ENCODE measurements around the gene SLC37A1.

The SLC37A1 gene

DNA sequence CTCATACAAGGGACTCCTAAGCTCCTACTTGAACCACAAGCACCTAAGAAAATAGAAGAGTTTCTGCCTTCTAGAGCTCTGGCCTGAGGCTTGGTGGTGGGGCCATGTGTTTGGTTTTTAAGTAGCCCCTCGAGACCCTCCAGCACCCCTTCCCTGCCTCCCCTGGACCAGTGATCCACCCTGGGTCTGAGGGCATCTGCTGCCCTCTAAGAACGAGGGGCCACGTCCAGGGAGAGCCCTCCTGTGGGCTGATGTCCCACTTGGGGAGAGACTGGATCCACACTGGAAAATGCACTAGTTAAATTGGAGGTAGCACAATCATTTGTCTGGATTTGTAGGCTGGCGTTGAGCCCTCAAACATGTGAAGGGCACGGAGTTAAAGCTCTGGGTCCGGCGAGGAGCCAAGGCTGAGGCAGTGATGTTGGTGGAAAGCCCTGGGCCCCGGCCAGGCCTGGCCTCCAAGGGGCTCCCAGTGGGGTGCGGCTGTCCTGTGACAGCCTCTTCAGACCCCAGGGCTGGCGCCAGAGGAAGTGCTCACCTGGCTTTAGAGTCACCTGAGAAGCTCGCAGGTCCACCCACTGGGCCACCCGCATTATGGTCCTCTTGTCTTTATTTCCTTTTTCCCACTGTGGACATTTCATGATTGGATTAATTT, 65.2 kb downstream of the SLC37A1 start:
- no peak for DNase-seq (ENCODE audit: low read depth)

DNA sequence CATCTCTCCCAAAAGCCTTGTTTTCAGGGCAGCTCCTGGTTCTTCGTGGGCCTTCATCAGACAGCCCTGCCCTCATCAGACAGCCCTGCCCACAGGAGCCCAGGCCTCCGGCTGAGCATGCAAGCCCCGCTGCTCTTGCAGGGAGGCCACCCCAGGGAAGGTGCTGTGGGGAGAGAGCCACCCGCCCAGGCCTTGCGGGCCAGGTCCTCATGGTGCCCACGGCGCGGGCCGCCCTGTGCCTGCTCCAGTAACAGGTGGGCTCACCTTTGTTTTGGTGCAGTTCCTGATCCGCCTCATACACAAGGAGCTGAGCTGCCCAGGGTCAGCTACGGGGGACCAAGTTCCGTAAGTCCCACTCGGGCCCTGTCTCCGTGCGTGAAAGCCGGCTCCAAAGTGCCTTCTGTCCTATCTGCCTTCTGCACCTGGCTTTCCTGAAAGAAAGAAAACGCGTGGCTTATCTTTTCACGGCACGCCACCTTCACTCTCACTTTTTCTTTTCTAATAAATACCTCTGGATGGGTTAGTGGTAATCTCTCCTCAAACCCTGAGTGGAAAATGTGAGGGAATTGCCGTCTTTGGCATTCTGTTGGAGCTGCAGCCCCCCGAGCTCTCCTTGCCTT, 65.9 kb downstream of the SLC37A1 start:
- DNase-seq (ENCODE audit: low read depth) = no peak

DNA sequence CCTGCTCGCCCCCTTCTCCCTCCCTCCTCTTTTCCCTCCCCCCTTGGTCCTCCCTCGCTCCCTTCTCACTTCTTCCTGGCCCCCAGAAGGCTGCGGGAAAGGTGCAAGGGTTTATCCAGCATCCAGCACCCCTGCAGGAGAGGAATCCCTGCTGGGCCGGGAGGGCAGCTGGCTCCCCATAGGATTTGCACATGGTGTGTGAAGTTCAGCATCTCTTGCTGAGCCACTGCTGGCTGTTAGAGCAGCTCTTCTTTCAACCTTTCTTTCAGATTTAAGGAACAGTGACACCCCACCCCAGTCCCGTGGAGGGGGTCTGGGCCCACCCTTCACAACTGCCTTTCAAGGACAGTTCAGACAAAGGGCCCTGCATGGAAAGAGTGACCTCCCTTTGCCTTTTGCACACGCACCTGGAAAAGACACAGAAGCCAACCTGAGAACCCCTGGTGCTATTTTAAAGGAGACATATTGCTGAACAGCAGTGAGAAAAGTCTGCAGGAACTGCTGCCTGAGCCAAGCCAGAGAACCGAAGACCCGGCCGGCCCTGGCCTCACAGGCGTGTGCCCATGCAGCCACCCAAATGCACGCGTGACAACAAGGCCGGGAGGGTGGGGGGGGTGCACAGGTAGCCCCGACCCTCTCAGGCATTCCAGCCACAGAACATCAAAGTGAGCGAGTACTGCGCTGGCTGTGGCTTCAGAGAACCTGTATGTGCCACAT, 66.6 kb downstream of the SLC37A1 start:
- DNase-seq (ENCODE audit: low read depth) = no peak

DNA sequence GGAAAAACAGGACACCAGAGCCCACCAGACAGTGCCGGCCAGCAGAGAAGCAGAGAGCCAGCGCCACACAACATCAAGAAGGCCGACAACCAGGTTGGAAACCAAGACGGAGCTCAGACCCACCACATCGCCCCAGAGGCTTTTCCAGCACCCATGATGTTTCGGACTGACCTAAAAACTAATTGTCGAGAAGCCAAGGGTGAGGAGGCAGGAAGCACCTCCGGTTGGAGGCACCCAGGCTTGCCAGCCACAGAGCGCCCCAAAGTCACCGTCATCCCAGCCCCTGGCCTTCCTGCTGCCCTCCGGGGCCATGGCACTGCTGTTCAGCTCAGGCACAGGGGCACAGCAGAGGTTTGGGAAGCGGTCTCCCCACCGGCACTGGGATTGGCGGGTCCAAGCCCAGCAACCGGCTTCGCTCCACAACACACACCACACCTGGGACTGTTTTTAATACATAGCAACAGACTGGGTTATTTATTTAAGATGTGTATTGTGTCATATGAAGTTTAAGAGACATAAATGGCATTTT, 67.2 kb downstream of the SLC37A1 start:
- DNase-seq (ENCODE audit: low read depth) = no peak

DNA sequence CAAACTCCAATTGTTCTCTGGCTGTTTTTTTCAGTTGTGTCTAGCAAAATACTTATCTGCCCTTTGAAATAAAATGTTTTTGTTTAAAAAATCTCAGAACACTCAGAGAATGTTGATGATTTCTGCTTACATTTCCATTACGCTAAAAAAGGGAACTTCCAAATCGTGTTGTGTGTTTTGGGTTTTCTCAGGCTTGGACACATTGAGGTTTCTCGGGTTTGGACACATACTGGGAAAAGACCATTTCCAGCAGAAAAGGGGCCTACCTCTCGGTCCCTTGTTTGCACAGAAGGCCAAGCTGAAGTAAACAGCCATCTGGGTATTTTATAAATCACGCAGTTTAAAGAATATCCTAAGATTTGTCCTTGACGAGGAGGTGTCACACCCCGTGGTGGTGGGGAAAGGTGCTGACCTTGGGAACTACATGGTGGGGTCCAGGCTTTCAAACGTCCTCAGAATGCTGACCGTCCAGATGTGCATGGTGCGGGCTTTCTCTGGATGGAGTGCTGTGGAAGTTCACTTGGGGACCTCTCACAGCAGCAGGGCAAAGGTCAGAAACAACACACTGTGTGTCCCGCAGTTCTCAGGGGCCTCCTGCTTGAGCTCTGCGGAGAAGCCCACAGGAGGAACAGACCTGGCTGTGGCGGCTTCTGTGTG, 67.8 kb downstream of the SLC37A1 start:
- no peak for DNase-seq (ENCODE audit: low read depth)

DNA sequence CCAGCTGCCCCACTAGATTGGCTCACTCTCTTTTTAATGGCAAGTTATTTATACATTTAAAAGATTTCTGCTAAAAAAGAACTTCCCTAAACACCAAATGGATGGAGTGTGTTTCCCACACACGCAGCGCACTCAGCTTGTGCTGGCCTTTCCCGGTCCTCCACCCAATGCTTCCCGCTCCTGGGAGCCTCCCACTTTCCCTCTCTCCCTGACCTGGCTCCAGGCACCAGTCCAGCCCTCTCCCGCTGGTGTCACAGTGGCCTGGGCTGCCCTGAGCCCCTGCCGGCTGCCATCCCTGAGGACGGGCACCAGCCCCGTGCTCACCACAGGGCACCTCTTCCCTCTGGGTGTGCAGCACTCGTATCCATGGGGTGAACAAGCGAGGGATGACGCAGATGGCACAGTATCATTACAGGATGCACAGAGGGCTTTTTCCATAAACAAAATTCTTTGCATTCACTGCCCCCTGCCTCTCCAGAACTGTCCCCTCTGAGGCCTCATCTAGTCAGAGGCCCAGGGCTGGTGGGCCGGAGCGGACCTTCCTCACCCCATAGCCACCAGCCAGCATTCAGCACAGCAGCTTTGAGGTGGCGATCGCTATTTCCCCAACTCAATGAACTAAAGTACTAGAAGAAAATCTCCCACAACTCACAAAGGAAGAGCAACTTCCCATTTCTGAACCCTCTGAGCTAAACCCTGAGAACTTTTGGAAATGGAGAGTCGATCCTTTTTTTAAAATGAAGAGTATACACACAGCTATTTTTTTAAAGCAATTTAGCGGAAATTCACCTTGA, 68.5 kb downstream of the SLC37A1 start:
- DNase-seq (ENCODE audit: low read depth) = no peak

DNA sequence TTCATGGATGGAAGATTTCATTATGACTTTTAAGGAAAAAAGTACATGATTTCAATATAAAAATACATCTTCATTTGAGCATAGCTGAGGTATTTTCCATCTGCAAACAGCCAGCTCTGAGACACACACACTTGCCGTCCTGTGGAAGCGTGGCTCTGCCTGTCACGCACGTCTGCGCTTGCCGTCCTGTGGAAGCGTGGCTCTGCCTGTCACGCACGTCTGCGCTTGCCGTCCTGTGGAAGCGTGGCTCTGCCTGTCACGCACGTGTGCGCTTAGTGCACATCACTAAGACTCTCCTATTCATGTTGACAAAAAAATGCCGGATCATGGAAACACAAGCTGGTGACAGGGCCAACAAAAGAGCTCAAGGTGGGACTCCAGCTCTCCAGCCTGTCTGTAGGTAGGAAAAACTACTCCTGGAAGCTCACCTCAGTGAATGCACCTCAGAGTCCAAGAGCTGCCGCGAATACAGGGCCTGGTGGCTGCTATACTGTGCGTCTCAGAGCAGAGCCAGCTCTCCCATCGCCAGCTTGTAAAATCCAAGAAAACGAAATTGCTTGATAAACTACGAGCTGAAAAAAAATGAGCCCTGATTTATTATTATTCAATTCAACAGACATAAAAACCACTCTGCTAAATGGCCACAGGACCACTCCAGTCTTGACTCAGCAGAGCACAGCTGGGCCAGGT, 69.3 kb downstream of the SLC37A1 start:
- no peak for DNase-seq (ENCODE audit: low read depth)

DNA sequence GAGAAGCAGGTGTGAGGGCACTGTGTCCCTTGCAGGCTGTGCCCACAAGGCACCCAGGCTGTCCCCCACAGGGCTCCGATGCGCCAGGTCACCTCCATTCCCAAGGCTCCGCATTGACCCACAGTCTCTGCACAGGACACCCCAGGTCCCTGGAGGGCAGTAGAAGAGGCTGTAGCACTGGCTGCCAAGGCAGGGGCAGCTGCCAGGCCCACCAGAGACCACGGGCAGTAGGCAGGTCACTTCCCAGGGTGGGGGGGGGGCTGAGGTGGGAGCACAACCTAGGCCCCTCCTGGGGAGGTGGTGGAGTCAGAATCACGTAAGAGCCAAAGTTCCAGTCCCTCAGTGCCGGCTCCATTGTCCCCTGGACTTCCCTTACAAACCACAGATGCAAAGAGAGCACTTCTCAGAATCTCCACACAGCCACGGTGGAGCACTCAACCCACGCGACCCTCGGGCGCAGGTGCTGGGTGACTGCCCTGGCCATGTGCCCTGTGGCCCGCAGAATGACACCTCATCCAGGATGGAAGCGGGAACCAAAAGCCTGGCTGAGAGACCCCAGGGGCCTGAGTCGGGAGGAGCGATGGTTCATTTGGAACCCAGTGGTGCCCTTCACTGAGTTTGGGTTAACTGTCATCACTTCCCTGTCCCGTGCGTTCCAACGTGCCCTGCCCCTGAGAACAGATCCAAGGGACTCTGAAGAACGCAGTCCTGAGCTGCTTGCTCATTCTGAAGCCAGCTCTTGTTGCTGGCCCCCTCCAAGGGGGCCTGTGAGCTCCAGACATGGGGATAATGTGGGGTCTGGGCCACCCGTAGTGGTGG, 70.0 kb downstream of the SLC37A1 start:
- no peak for DNase-seq (ENCODE audit: low read depth)

DNA sequence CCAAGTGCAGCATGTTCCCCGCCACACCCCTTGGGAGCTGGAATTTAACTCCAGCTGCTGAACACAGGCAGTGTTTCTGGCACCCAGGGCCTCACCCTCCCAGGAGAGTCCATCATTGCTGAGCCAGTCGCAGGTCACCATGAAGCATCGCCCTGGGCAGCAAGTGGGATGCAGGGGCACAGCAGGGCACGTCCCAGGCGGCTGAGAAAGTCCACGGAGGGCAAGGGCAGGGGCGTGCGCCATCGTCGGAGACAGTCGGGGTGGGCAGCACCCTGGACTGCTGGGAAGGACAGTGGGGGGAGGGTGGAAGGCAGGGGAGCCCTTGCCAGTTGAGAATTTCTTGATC, 70.6 kb downstream of the SLC37A1 start:
- no peak for DNase-seq (ENCODE audit: low read depth)

DNA sequence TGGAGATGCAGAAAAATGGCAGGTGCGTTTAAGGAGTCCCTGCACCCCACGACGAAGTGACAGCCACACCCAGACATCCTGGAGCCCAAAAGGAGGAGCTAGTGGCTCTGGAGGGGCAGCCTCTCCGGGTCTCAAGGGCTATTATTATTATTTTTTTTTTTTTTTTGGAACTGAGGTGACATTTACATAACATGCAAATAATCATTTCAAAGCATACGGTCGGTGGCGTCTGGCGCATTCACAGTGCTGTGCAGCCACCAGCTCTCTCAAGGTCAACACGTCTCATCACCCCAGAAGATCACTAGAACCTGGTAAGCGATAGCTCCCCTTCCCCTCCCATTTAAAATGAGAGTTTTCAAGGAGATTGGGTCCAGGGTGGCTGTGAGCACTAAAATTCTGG, 72.2 kb downstream of the SLC37A1 start:
- no peak for DNase-seq (ENCODE audit: low read depth)

DNA sequence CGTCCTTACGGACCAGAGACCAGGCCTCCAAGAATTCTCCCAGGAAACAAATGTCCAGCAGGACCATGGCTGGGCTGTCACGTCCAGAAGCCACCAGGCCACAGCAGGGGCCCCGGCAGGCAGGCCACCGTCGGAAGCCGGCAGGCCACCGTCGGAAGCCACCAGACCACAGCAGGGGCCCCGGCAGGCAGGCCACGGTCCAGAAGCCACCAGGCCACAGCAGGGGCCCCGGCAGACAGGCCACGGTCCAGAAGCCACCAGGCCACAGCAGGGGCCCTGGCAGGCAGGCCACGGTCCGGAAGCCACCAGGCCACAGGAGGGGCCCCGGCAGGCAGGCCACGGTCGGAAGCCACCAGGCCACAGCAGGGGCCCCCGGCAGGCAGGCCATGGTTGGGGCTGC, 72.8 kb downstream of the SLC37A1 start:
- no peak for DNase-seq (ENCODE audit: low read depth)

DNA sequence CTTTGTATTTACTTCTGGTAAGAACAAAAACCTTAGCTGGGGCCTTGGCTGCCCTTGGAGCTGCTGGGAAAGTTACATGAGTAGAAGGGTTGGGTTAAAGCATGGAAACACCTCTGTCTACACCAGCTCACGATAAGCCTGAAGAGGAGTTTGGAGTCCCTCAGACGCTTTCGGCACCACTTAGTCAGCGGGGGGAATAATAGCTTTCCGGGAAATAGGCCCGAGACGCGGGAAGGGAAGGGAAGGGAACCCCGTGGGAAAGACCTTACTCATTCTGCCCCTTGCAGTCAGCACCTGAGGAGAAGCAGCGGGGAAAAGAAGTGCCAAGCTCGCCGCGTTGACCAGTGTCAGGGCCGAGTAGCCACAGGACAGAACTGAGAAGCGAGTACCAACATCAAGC, 73.4 kb downstream of the SLC37A1 start:
- no peak for DNase-seq (ENCODE audit: low read depth)

DNA sequence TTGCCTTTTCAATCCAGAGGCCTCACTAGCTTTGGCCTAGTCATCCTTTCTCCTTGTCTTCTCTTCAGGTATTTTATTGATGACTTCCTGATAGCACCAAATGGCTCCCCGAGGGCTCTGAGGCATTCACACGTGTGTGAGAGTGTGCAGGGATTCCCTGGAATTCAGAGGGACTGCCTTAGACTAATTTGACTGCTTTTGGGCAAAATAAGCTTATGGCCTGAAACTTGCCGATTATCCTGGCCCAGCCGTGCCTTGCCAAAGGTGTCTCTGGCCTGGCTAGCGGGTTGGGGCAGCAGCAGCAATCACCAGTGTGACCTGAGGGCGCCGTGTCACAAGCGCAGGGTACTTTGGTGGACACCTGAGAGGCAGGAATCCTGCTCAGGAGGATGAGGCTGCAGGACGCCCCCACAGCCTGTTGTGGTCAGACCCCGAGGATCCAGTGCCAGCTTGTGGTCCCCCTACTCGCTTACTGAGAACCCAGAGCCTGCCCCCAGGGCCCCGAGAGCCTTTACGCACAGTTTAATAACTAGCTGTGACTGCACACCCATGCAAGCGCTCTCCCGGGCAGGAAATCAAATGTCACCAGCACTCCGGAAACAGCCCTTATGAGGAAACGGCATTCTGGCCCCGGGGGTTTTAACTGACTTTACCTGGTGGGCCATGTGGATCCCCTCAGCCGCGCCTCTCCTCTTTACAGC, 76.9 kb downstream of the SLC37A1 start:
- DNase-seq (ENCODE audit: low read depth) = no peak

DNA sequence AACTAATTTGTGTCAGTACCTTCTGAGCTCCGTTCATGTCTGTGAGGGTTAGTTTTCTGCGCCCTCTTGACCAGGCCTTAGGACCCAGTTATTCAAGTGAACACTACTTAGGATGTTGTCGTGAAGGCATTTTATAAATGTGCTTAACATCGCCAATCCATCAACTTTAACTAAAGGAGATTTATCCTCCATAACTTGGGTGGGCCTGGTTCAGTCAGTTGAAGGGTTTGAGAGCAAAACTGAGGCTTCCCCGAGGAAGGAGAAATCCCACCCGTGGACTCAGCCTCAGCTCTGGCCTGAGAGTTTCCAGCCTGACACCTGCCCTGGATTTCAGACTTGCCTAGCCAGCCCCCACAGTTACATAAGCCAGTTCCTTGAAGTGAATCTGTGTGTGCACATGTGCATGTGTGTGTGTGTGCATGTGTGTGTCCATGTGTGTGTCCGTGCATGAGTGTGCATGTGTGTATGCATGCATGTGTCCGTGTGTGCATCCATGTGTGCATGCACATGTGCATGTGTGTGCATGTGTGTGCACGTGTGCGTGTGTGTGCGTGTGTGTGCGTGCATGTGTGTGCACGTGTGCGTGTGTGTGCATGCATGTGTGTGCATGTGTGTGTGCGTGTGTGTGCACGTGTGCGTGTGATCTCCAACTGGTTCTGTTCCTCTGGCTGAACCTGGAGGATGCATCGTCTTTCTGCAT, 77.7 kb downstream of the SLC37A1 start:
- DNase-seq (ENCODE audit: low read depth) = no peak

DNA sequence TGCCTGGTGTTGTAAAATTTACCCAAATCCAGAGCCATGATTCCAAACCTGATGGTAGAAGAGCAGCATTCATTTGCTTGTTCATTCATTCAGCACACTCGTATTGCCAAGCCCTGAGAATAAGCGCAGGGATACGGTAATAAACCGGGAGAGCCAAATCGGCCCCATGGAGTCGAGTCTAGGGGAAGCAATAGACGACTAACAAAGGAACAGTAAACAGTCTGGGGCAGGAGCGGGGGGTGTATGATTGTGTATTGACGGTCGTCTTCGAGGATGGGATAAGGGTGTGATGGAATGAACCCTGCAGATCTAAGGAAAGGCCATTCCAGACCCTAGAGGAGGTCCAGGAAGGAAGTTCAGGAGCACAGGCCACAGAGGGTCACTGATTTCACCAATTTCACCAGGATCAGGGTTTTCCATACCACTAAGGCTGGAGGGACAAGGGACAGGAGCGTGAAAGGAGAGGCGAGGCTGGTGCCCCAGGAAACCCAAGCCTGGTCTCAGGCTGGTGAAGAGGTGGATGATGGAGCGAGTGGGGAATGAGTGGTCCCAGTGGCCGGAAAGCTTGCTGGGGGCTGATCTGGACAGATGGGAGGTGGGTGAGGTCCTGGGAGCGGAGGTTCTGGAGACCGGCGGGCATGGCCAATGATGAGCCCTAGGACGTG, 78.6 kb downstream of the SLC37A1 start:
- no peak for DNase-seq (ENCODE audit: low read depth)

DNA sequence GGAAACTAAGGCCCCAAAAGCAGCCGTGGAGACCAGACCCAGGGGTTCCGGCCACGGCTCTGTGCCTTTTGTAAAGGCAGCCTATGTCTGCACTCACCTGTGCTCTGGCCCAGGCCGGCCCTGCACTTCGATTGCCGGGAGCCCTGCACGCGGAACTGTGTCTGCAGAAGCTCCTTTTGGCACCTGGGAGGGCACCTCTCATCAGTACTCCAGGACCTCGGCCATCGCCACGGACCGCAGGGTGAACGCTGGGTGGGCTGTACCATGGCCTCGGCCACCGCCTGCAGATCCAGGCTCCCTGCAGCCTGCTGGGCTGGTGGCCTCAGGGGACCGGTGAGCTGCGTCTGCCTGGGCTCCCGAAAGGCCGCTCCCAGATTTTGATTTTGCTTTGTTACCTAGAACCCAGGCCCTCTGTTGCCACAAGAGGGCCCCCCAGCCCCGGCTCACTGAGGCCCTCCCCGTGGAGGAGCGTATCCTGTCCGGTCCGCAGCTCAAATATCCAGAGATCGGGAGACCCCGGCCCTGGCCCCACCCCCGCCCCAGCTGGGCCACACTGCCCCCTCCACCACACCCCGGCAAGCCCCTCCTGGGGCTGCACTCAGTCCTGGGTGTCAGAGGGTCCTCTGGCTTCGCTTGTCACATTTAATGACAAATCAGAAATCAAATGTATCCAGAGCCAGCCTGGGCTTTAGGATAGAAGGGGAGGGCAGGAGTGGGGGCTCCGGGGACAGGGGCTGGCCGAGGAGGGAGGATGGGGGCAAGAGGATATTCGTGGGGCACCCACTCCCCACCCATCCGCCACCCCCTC, 79.6 kb downstream of the SLC37A1 start:
- no peak for DNase-seq (ENCODE audit: low read depth)

DNA sequence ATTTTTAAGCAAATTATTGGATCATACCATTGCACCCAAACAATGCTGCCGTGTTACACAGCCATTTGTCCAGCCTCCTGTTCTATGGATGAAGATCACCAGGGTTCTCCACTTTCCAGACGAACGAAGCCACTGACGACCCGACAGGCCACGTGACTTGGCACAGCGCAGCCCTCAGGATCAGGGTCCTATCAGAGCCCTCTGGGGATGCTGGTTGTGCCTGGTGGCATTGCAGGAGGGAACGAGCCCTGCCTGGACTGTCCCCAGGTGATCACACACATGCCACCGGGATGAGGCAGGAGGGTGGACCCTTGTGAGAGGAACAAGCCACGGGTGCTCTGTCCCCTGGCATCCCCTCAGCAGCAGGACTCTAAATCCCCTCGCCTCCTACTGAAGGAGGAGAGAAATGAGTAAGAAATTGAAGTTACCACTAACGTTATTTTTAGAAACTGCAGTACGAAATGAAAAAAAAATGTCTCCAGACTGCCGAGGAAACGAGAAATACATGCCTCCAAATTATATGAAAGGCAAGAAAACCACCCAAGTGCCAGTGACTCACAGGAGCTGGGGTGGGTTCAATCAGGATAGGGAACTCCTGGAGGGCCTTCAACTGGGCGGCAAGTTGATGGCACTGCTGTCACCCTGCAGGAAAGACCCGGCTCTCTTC, 81.1 kb downstream of the SLC37A1 start:
- no peak for DNase-seq (ENCODE audit: low read depth)
